GM21825 (cell line): Measurements from ENCODE around the gene THRA.

Experiments used
- ATAC-seq: cut with Tn5 transposase; IDR thresholded peaks from one replicate; pipeline ENCODE4 v1.9.1; 2021; ENCODE audit warnings: mild to moderate bottlenecking, moderate library complexity; ENCODE audit not compliant: unreplicated experiment

Gene THRA

DNA sequence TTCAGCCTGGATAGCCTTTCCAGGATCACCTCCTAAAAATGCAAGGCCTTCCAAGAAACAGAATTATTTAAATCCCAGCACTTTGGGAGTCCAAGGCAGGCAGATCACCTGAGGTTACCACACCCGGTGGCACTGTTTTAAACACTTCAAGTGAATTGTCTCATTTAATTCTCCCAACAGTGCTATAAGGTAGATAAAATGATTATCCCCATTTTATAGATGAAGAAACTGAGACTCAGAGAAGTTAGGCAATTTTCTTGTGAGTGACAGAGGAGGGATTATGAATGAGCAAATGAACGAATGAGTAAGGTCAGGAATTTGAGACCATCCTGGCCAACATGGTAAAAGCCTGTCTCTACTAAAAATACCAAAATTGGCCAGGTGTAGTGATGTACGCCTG is 16.8 kb downstream of the THRA start:
- no peak for ATAC-seq

DNA sequence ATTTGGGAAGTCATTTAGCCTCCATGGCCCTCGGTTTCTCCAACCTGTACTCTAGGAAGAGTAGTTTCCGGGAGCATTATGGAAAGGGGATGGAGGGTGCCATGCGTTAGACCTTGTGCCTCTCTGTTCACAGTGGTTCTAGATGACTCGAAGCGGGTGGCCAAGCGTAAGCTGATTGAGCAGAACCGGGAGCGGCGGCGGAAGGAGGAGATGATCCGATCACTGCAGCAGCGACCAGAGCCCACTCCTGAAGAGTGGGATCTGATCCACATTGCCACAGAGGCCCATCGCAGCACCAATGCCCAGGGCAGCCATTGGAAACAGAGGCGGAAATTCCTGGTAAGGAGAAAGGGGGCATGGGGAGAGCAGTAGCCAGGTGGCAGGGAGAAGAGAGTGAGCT is 21.7 kb downstream of the THRA start:
- no peak for ATAC-seq

DNA sequence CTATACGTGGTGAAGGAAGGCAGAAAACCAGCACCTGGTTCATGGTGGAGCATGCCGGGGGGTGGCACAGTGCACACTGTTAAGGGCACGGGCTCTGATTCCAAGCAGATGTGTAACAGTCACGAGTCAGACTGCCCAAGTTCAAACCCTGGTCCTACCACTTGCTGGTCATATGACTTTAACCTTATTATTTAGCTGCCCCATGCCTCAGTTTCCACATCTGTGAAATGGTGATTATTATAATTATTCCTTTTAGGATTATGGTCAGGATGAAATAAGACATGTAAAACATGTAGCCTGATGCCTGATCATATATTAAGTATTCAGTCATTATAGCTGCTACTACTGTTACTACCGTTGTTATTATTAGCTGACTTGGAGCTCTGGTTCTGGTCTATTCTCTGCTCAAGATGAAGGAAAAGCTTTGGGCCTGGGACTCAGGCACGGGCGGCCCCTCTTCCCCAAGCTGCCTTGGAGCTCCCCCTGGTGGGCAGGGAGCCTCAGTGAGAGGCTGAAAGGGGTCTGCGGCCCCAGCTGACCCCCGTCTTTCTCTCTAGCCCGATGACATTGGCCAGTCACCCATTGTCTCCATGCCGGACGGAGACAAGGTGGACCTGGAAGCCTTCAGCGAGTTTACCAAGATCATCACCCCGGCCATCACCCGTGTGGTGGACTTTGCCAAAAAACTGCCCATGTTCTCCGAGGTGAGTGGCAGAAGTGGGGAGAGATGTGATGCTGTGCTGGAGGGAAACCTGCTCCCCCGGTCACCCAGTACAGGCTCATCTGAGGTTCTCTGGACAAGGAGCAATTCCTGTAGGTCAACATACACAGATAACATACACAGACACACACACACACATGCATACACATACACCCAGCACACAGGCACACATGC is 23.6 kb downstream of the THRA start:
- no peak for ATAC-seq

DNA sequence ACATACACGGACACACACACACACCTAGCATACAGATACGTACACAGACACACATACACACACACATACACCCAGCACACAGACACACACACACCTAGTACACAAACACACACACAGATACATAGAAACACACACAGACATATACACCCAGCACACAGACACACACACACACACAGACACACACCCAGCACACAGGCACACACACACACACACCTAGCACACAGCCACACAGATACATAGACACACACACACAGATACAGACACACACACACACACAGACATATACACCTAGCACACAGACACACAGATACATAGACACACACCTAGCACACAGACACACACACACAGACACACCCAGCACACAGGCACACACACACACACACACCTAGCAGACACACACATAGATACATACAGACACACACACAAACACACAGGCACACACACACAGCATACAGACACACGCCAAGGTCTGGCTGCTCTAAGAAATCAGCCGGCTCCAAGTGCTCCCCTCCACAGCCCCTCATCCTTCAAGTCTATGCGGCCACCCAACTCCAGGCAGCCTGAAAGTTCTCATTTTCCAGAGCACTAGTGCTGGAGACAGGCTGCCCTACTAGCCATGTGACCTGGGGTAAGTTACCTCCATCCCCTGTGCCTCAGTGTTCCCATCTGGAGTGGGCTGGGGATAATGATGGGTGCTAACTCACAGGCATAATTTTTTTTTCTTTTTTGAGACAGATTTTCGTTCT is 24.5 kb downstream of the THRA start:
- no peak for ATAC-seq

DNA sequence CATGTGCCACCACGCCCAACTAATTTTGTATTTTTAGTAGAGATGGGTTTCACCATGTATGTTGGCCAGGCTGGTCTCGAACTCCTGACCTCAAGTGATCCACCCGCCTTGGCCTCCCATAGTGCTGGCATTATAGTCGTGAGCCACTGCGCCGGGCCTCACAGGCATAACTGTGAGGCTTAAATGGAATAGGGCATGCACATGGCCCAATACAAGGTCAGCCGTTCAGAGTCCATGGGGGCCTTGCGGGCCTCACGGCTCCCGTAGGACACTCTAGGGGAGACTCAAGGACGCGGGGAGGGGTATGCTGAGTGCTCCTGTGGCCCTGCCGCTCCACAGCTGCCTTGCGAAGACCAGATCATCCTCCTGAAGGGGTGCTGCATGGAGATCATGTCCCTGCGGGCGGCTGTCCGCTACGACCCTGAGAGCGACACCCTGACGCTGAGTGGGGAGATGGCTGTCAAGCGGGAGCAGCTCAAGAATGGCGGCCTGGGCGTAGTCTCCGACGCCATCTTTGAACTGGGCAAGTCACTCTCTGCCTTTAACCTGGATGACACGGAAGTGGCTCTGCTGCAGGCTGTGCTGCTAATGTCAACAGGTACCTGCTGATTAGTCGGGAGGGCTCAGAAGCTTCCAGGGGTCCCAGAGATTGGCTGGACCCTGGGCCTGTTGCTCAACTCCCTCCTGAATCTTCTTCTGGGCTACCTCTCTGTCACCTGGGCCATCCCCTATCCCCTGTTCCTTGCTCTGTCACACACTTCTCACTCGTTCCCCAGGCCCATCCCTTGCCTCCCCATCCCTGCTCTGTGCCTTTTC is 25.3 kb downstream of the THRA start:
- no peak for ATAC-seq

DNA sequence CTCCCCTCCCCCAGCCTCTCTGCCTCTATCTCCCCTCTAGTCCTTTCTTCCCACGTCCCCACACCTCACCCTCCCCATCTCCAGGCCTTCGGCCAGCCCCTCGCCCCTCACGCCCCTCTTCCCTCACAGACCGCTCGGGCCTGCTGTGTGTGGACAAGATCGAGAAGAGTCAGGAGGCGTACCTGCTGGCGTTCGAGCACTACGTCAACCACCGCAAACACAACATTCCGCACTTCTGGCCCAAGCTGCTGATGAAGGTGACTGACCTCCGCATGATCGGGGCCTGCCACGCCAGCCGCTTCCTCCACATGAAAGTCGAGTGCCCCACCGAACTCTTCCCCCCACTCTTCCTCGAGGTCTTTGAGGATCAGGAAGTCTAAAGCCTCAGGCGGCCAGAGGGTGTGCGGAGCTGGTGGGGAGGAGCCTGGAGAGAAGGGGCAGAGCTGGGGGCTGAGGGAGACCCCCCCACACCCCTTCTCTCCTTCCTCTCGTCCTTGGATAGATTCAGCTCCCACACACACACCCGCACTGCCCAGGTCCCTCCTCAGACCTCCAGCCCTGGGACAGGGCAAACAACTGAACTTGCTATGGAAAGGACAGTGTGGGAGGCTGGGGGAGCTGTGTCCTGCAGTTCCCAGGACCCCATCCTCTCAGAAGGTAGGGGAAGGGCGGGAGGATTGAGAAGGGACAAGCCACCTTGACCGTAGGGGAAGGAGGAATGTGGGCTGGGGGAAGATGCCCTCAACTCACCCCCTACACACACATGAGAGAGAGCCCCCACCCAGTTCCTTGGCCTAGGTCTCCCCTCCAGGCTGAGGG is 26.5 kb downstream of the THRA start:
- ATAC-seq = no peak

DNA sequence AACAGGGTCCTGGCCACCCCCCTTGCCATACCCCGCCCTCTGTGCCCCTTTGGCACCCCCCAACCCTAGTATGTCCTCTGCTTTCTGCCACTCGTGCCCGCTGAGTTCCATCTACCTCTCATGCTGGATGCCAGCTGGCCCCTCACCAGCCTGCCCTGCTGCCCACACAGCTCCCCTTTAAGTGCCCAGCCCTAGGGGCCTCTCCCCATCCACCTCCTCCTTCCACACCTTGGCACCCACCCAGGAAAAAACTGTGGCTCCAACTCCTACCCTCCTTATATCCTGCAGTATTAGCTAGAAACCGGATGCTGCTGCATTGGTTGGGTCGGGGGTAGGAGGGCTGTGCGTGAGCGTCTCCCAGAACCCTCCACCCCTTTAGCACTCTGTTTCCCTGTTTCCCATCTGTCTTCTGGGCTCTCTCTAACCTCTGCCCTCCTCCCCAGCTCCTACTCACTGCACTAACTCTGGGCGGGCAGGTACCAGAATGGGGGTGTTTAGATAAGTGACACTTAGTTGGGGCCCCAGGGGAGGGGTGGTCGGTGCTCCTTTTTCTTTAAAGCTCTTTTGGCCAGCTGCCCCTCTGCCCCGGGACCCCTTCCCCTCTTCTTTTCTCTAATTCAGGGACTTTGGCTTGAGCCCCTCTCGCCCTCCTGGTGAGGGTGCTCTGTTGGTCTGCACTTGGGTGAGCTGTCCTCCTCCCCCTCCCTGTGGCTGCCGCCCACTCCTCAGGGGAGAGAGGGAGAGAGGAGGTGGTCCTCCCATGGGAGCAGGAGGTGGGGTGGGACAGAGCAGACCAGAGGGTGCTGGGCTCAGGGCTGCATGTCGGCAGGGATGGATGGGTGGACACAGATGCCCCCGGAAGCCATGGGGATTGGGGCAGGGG is 27.7 kb downstream of the THRA start:
- ATAC-seq = no peak

DNA sequence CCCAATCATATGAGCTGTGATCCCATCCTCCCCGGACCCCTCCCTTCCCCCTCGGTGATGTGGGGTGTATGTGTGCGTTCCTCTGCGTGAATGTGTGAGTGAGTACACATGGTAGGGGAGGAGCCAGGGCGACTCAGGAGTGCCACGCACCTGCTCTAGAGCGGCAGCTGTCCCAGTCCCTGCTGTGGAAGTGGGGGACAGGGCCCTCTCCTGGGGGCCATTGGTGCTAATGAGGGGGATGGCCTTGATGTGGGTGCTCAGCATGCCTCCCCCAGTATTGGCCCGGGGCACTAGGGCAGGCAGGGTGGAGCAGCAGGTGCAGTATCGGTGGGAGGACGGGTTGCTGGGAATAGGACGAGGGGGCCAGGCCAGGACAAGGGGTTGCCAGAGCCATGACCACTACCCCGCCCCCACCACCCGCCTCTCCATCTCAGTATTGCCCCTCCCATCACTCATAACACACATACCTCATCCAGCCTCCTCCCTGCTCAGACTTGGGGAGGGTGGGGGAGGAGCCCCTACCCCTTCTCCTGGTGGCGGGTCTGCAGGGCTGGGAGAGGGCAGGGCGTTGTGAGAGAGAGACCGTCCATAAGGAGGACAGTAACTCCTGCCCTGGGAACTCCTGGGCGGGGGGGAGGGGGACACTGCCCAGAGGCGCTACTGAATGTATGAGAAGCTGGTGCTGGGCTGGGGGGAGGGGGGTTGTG is 29.1 kb downstream of the THRA start:
- no peak for ATAC-seq

DNA sequence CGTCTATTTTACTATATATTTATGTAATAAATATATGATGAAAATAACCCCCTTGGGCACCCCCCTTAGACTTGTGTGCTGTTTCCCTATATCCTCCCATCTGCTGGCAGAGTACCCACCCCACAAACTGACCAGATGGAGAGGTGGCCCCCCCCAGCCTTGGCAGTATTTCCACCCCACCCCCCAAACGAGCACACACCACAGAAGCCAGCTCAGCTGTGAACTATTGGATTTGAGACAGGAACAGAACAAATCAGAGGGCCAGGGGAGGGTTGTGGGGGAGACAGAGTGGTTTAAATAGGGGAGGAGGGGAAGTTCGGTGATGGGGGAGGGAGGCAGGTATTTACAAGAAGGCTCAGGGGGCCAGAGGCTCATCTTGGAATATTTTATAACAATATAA is 29.8 kb downstream of the THRA start:
- no peak for ATAC-seq

DNA sequence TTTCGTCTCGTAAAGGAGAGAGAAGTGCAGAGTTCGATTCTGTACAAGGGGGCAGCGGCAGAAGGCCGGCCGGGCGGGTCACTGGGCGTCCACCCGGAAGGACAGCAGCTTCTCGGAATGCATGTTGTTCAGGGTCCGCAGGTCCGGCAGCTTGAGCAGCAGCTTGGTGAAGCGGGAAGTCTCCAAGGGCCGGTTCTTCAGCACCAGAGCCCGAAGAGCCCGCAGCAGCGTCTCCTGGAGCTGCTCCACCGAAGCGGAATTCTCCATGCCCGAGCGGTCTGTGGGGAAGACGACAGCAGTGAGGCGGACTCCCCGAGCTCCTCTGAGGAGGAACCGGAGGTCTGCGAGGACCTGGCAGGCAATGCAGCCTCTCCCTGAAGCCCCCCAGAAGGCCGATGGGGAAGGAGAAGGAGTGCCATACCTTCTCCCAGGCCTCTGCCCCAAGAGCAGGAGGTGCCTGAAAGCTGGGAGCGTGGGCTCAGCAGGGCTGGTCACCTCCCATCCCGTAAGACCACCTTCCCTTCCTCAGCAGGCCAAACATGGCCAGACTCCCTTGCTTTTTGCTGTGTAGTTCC is 30.3 kb downstream of the THRA start:
- no peak for ATAC-seq

DNA sequence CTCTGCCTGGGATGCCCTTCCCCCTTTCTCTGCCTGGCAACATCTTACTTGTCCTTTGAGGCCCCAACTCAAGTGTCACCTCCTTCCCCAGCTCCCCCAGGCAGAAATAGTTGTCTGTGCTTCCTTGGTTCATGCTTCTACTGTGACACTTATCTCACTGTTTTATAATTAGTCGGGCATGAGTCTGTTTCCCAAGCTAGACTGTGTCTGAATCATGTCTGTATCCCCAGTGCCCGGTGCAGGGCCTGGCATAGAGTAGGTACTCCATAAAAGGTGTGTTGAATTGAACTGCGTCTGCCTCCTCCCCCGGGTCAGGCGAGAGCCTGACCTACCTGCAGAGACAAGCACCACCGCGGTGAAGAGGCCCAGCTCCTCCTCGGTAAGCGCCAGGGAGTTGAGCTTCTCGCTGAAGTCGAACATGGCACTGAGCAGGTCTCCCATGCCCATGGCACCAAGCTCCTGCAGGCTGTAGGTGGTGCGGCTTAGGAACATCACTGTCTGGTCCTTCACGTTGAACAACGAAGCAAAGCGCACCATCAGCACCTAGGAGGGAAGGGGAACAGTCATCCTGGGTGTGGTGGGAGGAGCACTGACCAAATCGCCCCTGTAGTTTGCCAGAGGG is 30.9 kb downstream of the THRA start:
- ATAC-seq = no peak

DNA sequence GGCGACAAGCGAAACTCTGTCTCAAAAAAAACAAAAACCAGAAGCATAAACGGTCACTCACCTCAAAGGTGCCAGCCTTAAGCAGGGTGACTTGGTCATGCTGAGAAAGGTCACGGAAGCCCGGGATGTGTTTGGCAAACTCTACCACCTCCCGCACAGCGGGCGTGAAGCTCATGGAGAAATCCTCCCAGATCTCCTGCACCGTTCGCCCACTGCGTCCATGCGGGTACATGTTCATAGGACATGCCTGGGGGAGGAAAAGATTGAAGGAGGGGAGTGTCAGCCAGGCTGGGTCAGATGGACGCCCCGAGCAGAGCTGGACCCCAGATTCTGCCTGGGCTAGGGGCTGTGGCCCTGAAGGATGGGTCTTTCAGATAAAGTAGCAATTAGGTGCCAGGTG is 32.1 kb downstream of the THRA start:
- no peak for ATAC-seq

DNA sequence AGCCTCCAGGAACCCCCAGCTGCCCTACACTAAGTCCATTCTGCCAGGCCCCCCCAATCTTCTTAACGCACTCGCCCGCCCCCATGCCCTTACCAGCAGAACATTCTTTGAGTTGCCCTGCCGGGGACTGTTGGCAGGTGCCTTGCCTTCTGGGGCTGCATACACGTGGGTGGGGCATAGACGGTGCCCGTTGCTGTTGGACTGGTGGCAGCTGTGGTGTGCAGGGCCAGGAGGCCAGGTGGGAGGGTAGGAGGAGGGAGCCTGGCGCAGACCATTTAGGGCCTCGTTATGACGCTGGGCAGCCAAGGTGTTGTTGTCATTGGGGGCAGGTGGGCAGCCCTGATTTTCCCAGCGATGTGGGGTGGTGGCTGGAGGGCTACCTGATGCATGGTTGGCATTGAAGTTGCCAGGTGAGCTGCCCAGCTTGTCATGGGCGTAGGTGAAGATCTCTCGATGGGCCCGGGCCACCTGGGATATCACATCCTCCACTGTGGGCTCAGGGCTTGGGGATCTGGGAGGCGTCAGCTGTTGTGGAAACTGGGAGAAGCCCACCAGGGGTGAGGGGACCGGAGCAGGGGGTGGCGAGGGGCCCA is 32.7 kb downstream of the THRA start:
- no peak for ATAC-seq

DNA sequence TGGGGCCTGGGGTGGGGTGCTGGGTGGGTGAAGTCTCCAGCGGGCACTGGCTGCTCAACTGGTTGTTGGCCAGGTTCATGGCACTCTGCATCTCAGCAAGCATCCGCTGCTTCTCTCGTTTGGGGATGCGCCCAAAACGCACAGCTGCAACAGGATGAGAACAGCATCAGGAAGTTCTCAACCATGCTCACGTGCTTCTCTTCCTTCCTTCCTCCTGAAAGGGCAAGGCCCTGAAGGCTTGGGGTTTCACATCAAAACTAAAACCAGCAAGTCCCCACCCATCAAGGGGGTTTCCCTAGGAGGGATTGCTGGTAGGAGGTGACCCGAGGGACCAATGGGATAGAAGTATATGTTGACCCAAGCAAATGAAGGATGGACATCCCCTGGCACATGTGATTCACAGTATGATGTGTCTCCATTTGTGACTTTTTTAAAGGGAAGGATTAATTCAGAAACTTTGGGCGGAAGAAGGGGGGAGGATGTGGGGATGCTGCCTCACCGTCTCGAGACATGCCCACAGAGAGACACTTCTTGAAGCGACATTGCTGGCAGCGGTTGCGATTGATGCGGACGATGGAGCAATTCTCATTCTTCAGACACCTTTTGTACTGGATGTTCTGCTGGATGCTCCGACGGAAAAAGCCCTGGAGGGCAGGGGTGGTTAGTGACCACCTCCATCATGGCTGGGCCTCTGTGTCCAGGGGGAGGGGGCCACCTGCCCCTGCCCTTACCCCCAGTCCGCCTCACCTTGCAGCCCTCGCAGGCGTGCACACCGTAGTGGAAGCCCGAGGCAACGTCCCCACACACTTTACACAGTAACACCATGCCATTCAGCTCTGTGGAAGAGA is 33.4 kb downstream of the THRA start:
- ATAC-seq = peak; percentile 38

DNA sequence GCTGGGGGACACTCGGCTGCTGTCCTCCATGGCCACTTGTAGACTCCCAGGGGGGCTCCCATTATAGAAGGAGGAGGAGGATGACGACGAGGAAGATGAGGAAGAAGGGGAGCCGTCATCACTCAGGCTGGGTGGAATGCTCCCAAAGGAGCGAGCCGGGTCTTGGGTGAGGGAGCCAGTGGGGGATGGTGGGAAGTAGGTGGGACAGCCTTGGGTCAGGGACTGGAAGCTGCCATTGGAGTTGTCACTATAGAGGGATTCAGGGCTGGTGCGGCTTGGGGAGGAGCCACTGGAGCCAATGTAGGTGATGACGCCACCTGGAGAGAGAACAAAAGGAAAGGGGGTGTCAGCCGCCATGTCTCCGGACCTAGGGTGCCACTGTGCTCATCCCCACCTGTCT is 34.3 kb downstream of the THRA start:
- ATAC-seq = no peak

DNA sequence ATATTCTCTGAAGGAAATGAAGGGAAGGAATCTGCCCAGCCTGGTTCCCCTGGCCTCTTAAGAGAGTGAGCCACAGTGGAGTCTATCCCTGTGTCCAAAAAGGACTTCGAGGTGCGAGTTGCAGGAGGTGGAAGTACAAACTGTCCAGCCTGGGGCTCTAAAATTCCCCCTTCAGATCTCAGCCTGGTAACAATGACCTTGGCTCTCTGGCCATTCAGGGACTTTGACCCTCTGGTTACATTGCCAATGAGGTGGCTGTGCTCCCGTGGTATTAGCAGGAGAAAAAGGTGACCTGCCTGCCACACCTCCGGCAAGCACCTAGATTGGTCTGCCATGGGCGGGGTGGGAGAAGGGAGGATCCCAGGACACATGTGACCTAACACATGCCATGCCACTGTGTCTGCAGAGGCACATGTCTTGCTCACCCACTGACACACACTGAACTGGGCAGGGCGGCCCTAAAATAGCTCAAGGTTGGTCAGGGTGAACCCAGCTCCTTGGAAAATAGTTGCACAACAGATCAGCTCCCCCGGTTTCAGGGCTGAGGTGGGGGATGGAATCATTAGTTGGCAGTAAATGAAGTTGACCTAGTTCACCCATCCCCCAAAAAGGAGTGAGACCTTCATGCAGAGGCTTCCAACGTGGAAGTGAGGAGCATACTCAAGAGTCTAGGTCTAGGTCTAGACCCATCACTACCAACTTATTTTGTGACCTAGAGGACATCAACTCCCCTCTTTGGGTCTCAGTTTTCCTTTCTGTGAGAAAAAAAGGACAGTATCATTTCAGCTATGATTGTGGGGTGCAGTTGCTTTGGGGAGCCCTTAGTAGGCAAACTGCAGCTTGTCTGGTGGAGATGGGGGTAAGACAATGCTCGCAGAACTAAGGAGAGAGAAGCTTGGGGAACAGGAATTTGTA is 35.4 kb downstream of the THRA start:
- no peak for ATAC-seq
